Measurements from ENCODE around the gene KCNJ11. TPM values are rescaled to one million over a fixed set of nuclear protein-coding genes. Genes with fewer than 3 reads are reported as not detected.

The KCNJ11 gene
- total RNA-seq, 4 donors from 2014 or later: 1.7 to 6.0 (median 3.2) TPM; not detected in 1

GRCh38 chr11:17353821-17354600, 34.4 kb downstream of the KCNJ11 start:
- peak overlapping the region in 3 of 4 donors; percentile 43 to 86 (median 80) for H3K27ac ChIP-seq
- no peaks in the 10 kb centered on the region for H3K9me3 ChIP-seq
- no peak for DNase-seq
- no peaks in the 10 kb centered on the region for H3K27me3 ChIP-seq
- peaks cover 0 to 10% (median 6%) of the 10 kb centered on the region in 4 donors for H3K4me1 ChIP-seq
- peak overlapping the region; percentile 40 to 71 (median 53) for H3K4me3 ChIP-seq
- H3K36me3 ChIP-seq: no peaks in the 10 kb centered on the region
- TF ChIP-seq CTCF (IDR thresholded peaks at IDR 0.05): no peak
- TF ChIP-seq POLR2A (IDR thresholded peaks at IDR 0.05): no peak

- H3K36me3 ChIP-seq: no peaks in the 10 kb centered on the region
- DNase-seq: peak; percentile 38 to 87 (median 83)
- H3K4me1 ChIP-seq: peaks cover 0 to 10% (median 6%) of the 10 kb centered on the region in 4 donors
- TF ChIP-seq CTCF (IDR thresholded peaks at IDR 0.05) (peak in 1 of 6 experiments; percentile 5), POLR2A (IDR thresholded peaks at IDR 0.05) (peak; percentile 8 to 37)
- no peaks in the 10 kb centered on the region for H3K9me3 ChIP-seq
- H3K27ac ChIP-seq: peak overlapping the region; percentile 43 to 86 (median 65)
- H3K4me3 ChIP-seq: peak overlapping the region; percentile 40 to 71 (median 53)
- no peaks in the 10 kb centered on the region for H3K27me3 ChIP-seq
These were observed 35.3 kb downstream of the KCNJ11 start for GRCh38 chr11:17352950-17353820.

DNA sequence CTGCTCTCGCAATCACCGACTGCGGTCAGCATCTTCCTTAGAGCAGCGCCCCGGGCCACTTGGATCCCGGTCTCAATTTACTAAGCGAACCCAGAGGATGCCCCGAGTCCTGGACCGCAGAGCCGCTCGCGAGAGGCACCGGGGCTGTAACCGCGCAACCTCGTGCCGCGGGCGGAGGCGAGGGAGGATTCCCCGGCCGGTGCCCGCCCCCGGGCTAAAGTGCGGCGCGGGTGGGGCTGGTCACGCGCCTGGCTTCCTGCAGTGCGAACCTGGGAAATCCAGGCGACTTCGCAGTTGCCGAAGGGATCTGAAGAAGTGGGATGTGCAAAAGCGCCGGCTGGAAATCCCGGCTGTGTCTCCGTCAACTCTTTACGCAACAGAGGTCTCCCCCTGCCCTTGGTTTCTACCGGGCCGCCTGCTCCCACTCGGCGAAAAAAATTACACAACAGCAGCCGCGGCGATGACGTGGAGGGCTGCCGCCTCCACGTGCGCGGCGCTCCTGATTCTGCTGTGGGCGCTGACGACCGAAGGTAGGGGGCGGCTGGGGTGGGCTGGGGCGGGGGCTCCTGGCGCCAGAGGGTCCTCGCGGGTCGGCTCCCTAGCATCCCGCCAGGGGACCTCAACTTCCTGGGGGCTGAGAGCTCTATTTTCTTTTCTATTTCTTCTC, 36.8 kb downstream of the KCNJ11 start, which contains the start of gene NCR3LG1:
TSS of gene NCR3LG1 (plus strand) at position 291 of the 667 bp plus-strand sequence. CDS start at position 461, 170 bp downstream.
- Histone ChIP-seq H3K9me3 (no peaks in the 10 kb centered on the region), H3K27ac (peak within 1 kb of the TSS; percentile 50 to 86 (median 66)), H3K36me3 (no peaks in the 10 kb centered on the region), H3K27me3 (no peaks in the 10 kb centered on the region), H3K4me3 (peak within 1 kb of the TSS; percentile 40 to 71 (median 53)), H3K4me1 (peaks cover 0 to 10% (median 6%) of the 10 kb centered on the region in 4 donors)
- DNase-seq: peak; percentile 49 to 92 (median 89)
- TF ChIP-seq POLR2A (IDR thresholded peaks at IDR 0.05) (peak; percentile 55 to 65), CTCF (IDR thresholded peaks at IDR 0.05) (no peak)

GRCh38 chr11:17351172-17351509, 37.3 kb downstream of the KCNJ11 start:
- TF ChIP-seq POLR2A (IDR thresholded peaks at IDR 0.05): no peak
- TF ChIP-seq CTCF (IDR thresholded peaks at IDR 0.05): peak in 4 of 6 experiments; percentile 3 to 27 (median 13)
- Histone ChIP-seq H3K27ac (peak overlapping the region in 1 of 4 donors; percentile 78), H3K4me1 (peaks cover 0 to 10% (median 6%) of the 10 kb centered on the region in 4 donors), H3K36me3 (no peaks in the 10 kb centered on the region), H3K9me3 (no peaks in the 10 kb centered on the region), H3K27me3 (no peaks in the 10 kb centered on the region), H3K4me3 (peak overlapping the region; percentile 40 to 71 (median 53))
- no peak for DNase-seq

All from Peyer's patch (tissue), 4 donors.